TTC549 (cell line): Measurements from ENCODE around the gene INMT.

Experiments
- FAIRE-seq: peaks from 2 replicates; lab custom pipeline; 2012; peaks lifted over from hg19 to GRCh38; lab: Jason Lieb, UNC

Gene INMT

GRCh38 chr7:30752979-30753378 is 1.0 kb downstream of the INMT start:
- no peak for FAIRE-seq

DNA sequence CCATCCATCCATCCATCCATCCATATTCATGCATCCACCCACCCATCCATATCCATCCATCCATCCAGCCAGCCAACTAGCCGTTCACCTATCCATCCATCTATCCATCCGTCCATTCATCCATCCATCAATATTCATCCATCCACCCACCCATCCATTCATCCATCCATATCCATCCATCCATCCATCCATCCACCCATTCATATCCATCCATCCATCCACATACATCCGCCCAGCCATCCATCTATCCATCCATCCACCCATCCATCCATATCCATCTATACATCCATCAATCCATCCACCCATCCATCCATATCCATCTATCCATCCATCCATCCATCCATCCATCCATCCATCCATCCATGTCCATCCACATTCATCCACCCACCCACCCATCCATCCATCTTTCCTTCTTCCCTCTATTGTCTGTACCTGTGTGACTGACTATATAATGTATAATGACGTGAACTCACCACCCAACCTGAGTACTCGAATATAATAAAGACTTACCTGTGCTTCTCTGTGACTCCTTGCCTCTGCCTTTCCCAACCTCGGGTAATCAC is 2.5 kb downstream of the INMT start:
- no peak for FAIRE-seq

DNA sequence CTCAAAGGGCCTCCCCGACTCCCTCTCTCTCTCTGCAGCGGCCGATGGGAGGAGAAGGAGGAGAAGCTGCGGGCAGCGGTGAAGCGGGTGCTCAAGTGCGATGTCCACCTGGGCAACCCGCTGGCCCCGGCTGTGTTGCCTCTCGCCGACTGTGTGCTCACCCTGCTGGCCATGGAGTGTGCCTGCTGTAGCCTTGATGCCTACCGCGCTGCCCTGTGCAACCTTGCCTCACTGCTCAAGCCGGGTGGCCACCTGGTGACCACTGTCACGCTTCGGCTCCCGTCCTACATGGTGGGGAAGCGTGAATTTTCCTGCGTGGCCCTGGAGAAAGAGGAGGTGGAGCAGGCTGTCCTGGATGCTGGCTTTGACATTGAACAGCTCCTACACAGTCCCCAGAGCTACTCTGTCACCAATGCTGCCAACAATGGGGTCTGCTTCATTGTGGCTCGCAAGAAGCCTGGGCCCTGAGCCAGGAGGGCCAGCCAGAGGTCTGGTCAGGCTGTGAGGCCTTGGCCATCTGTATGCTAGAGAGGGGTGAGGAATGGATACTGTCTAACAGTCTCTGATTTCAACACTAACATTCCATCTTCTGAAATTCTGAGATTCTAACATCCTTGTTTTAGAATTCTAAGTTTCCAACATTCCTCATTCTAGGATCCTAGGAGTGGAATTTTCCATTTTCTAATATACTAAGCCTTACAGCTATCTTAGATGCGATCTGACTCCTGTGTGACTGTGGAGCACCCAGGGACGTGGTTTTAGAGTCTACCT is 3.6 kb downstream of the INMT start:
- FAIRE-seq: no peak

- no peak for FAIRE-seq
Observed at GRCh38 chr7:30757342-30757692, 5.4 kb downstream of the INMT start.

DNA sequence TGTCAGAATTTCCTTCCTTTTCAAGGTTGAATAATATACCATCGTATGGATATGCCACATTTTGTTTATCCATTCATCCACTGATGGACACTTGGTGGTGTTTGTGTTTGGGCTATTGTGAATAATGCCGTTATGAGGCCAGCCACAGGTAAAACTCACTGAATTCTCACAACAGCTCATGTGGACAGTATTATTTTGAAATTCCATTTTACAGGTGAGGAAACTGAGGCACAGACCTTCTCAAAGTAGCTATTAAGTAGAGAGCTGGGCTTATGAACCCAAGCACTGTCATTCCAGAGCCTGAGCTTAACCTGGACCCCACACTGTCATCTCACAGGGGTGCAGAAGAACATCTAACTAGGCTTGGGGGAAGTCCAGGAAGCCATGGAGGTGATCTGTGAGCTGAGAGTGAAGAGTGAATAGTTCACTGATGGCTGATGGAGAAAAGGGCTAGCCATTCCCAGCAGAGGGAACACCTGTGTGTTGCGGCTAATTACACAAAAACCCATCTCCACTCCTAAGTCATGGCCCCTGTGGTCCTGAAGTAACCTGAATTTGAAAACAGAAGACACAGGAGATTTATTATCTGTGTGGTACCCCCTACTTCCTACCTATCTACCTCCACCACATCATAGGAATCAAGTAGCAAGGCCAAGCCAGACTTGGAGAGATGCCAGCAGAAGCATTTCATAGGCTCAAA is 8.7 kb downstream of the INMT start:
- no peak for FAIRE-seq

DNA sequence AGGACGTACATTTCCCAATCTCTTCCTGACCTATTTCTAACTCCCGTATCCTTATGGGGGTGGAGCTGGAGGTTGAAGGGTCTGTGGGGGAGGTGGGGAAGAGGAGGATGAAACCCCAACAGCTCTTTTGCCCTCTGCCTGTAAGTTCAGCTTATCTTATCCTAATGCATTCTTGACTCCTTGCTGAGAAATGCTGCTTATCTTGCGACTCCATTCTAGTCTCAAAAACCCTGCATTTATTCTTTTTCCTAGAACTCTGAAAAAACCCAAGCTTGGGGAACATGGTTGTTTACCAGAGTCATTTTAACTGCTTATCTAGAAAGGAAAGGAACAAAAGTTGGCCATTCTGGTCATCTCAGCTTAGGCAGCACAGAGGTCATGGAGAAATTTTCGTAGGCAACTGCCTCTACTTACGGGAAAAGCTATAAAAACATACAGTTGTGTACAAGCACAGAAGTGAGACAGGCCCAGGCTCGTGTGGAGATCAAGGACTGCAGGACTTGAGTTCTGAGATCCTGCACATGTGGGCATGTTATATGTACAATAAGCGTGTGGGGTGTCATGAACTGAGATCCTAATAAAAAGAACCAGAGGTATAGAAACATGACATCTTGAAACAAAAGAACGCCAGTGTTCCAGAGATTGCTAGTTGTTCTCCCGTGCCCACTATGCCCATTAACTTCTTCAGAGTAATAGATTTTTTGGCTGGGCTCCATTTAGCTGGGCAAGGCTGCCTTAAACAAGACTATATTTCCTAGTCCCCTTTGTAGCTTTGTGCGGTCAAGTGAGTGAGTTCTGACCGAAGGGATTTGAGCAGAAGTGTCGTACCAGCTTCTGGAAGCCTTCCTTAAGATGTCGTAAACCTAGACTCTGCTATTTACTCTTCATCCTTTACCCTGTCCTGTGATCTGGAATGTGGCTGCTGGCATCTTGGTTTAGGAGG is 9.6 kb downstream of the INMT start:
- FAIRE-seq: no peak

GRCh38 chr7:30764030-30764975 is 12.4 kb downstream of the INMT start:
- FAIRE-seq: no peak

DNA sequence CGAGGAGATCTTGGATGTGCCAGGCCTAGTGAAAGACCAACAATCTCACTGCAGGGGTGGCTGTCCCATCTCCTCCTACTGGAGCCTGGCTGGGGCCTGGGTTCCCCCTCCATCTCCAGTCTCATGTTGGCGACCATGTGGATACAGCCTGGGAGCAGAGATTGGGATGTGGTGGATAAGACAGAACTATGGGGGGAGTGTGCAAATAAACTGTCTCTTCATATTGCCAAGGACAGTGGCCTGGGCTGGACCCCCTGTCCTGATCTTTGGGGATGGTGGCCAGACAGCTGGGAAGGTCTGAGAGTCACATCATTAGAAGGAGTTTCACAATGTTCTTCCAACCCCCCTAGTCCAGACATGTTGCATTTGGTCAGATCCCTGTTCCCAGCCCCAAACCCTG is 13.5 kb downstream of the INMT start:
- FAIRE-seq: no peak

DNA sequence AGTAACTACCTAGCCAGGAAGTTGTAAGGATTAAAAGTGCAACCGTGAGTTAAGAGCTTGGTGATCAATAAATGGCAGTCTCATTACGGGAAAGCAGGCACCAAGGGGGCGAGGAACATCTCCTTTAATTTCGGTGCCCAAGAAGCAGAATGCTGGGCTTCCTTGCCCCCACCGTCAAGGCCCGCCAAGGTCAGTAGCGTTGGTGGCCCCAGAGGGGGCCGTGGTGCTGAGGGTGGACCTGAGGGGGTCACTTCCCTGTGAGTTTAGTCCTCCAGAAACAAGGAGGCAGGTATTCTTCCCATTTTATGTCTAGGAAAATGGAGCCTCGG is 18.9 kb downstream of the INMT start:
- FAIRE-seq: no peak

GRCh38 chr7:30771174-30771879 is 19.4 kb downstream of the INMT start, which contains the start of gene MINDY4:
Gene MINDY4 (plus strand): TSS chr7:30771417. CDS start chr7:30771494, 77 bp downstream.
- FAIRE-seq: no peak

GRCh38 chr7:30771880-30772425 is 20.0 kb downstream of the INMT start:
- FAIRE-seq: no peak

DNA sequence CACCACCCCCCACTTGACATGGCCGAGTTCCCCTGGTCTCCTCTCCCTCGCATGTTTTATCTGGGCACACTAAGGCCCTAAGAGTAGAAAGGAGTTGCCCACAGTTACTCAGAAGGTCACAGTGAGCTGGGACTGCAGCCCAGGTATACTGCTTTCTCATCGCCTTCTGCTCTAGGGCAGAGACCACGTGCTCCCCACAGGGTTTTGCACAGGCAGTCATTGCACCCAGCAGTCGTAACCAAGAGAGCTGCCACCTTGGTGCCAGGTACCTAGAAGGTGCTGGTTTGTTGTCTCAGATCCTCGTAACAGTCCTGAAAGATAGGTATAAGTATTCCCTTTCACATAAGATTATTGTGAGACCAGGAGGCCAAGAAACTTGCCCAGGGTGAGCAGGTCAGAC is 21.0 kb downstream of the INMT start:
- FAIRE-seq: no peak

GRCh38 chr7:30775992-30776391 is 24.1 kb downstream of the INMT start:
- FAIRE-seq: no peak

GRCh38 chr7:30776971-30777370 is 25.0 kb downstream of the INMT start:
- FAIRE-seq: no peak

- no peak for FAIRE-seq
Observed at GRCh38 chr7:30778255-30779025, 26.5 kb downstream of the INMT start.

DNA sequence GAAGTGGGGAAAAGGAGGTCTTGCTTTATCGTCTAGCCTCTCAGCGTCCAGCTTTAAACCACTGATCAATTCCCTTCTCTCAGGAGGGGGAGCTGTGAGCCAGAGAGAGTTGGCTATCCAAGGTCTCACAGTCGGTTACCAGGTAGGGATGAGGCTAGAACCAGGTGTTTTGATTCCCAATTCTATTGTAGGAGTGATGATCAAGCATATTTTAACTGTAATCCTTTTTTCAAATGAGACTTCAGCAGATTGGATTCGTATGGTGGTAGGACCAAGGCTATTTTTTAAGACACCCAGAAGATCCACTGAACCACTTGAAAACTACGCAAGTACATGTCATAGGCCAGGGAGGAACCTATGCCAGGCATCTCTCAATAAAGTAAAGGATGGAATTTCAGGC is 27.6 kb downstream of the INMT start:
- no peak for FAIRE-seq

- FAIRE-seq: no peak
Observed at GRCh38 chr7:30780941-30781340, 29.0 kb downstream of the INMT start.

DNA sequence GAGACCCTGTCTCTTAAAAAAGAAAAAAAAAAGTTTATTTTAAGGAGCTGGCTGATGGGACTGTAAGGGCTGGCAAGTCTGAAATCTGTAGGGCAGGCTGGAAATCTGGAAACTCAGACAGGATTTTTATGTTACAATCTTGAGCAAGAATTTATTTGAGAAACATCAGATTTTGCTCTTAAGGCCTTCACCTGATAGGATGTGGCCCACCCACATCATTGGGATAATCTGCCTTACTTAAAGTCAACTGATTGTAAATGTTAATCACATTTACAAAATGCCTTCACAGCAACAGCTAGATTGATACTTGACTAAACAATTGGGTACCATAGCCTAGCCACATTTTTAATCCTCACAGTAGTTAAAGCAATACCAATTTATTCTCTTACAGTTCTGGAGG is 30.8 kb downstream of the INMT start:
- FAIRE-seq: no peak

DNA sequence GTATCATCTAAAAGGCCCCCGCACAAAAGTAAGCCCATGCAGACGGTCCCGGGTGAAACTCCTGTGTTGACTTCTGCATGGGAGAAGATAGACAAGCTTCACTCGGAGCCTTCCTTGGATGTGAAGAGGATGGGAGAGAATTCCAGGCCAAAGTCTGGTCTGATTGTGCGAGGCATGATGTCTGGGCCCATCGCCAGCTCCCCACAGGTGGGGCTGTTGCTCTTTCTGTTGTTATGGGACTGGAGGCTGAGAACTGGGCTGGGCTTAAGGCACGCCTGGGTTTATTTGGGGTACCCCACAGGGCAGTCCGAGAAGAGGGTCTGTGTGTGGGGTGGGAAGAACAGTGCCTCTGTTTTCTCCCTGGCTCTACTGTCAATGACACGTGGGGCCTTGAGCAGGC is 33.9 kb downstream of the INMT start:
- FAIRE-seq: no peak

DNA sequence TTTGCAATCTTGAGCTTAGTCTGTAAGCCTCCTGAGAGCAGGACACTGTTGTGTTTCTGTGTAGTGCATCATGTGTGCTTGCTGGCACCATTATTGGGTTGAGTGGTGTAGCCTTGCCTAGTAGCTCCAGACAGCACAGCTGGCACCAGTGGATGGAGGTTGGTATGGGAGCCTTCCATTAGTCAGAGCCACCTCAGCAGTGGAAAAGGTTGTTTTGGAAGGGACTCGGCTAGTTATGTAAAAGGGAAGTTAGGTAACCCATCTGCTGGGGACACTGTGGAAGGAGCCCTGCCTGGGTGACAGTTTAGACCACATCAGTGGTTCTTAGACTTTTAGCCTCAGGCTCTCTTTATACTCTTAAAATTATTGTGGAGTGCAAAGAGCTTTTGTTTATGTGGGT is 35.6 kb downstream of the INMT start:
- no peak for FAIRE-seq
